ENCODE results near the gene VCAN.

GRCh38 chr5:83547889-83548288 lies 76.3 kb downstream of the VCAN start:
- TF ChIP-seq GATA3 (IDR thresholded peaks at IDR 0.05; ENCODE audit: low read depth, low read length) = no peak
- TF ChIP-seq GATA2 (IDR thresholded peaks at IDR 0.05; ENCODE audit: low read depth, low read length) = no peak
